ENCODE measurements around the gene TNS1.

The TNS1 gene

GRCh38 chr2:217955881-217956493 is 46.8 kb downstream of the TNS1 start:
- DNase-seq, result no peak

- DNase-seq, result no peak
Measured at GRCh38 chr2:217954971-217955740, 47.6 kb downstream of the TNS1 start.

DNA sequence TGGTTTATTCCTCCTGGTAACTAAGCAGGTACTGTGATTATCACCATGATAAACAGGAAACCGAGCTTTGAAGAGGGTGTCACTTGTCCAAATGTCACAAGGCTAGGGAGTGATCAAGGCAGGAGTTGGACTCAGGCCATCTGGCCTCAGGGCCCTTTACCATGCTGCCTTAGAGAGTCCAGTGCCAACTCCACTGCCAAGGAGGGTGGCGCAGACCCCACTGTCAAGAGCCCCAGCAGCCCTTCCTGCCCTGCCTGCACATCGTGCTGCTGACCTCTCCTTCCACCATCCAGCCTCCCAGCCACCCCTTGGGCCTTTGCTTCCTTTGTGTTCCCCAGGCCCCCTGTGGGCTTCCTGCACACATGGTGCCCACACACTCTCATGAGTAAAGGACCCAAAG is 48.3 kb downstream of the TNS1 start:
- no peak for DNase-seq

GRCh38 chr2:217954051-217954450 is 48.7 kb downstream of the TNS1 start:
- no peak for DNase-seq

DNA sequence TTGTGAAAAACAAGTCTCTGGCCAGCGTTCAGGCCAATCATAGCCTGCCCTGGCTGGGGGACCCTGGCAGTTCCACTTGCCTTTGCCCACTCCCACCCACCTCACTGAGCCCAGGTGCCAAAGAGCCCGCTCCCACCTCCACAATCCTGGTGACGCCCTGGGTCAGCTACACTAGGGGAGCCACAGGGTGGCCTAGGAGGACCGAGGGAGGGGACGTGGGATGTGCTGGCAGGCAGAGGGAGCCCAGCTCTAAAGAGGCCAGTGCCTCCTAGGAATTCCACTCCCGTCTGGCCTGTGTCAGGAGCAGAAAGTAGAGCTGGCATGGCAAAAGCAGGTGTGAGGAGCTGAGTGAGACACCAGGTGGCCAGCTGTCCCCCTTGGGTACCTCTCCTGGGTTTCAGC is 49.3 kb downstream of the TNS1 start:
- no peak for DNase-seq

- no peak for DNase-seq
Measured at GRCh38 chr2:217953011-217953481, 49.7 kb downstream of the TNS1 start.

- no peak for DNase-seq
Measured at GRCh38 chr2:217952409-217952808, 50.4 kb downstream of the TNS1 start.

- DNase-seq, result no peak
Measured at GRCh38 chr2:217951521-217952247, 51.1 kb downstream of the TNS1 start.

DNA sequence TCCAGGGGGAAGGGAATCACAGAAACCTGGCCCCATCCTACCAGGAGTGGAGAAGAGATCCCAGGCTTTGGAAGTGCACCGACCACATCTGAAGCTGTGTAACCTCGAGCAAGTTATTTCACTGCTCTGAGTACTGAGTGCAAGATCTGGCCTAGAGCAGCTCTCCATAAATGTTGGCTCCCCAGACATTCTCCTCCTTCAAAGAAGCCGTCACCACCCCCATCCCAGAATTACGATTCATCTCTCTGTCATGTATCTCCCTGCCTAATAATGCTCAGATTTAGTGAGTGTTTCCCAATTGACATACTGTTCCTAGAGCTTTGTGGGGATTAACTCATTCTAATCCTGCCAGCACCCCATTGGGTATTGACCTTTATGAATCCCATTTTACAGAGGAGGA is 51.7 kb downstream of the TNS1 start:
- no peak for DNase-seq

DNA sequence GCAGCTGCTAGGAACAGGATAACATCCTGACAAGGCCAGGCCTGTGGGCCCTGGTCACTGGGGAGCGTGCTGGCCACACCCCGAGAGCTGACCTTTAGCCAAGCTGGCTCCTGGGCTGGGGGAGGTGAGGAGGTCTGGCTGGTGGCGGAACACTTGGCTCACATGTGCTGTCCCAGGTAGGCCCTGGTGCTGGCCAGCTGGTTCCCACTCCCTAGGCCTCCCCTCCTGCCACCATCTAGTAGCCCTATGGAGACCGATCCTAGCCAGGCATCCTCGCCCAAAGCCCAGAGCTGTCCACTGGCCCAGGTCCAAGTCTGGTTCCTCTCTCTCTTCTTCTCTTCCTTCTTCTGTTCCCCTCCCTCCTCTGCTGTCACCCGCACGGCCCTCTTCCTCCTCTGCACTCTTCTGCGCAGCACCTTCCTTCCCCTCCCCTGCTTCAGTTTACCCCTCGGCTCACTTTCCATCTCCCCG is 52.4 kb downstream of the TNS1 start:
- DNase-seq, result no peak

DNA sequence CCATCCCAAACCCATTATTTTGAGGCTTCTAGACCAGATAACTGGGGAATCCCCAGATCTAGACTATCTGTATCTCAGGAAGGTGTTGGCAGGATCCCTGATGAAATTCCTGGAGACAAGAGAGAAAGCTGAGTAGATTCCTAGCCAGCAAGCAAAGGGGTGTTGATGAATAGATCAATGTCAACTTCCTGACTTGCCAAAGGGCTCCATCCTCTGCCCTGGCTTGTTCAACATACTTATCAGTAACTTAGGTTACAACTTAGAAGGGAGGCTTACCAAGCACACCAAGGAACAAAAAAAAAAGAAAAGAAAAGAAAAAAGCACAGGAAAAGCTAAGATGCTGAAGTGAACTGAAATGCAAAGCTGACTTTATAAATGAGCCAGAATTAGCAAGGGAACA is 53.3 kb downstream of the TNS1 start:
- no peak for DNase-seq

GRCh38 chr2:217948897-217949296 is 53.9 kb downstream of the TNS1 start:
- no peak for DNase-seq

DNA sequence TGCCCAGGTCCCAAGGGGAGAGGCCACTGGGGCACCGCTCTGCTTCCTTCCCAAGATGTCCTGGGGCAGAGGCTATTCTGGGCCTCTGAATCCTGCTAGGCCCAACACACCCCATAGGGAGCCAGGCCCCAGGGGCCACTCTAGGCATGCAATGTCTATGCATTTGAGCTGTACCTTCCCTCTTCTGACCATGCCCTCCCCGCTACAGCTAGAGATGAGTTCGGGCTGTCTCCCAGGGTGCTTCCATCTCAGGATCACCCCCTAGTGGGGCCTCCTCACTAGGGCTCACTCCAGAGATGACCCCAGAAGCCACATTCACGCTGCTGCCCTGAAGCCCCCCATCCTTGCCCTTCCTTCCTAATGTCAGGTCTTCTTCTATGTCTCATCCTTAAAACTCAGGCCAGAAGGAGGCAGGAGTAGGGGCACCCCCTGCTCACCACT is 54.4 kb downstream of the TNS1 start:
- peak; percentile 7 for DNase-seq

GRCh38 chr2:217947383-217948350 is 55.1 kb downstream of the TNS1 start:
- peak; percentile 35 for DNase-seq

DNA sequence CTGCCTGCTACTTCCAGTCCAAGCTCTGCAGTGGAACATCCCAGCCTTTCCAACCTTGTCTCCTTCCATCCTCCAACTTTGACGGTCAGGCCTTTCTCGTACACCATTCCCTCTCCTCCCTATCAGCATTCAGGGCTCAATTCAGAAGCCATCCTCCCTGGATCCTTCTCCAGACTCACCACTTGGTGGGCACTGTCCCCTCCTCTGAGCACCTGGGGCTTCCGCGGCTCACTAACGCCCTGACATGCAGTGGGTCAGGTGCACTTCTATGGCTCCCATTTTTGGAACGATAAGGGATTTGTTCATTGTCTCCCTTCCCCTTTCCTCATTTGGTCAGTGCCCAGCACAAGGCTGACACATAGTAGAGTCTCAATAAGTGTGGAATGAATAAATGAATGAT is 56.7 kb downstream of the TNS1 start:
- no peak for DNase-seq

DNA sequence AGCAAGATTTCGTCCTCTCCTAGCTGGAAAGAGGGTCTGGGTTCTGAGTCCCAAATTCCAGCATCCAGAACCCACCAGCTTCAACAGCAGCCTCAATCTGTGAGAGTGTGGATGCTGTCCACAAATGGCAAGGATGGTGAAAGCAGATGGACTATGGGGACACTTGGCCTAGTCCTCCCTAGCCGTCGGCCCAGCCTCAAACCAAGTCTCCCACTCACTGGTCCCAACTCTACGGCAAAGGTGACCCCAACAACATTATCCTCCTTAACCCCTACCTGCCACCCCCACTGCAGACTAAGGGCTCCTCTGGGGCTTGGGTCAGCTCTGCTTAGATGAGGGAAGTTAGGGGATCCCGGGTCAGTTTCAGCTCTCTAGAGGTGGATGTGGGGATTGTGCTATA is 57.3 kb downstream of the TNS1 start:
- DNase-seq, result no peak

- no peak for DNase-seq
Measured at GRCh38 chr2:217944923-217945322, 57.9 kb downstream of the TNS1 start.

DNA sequence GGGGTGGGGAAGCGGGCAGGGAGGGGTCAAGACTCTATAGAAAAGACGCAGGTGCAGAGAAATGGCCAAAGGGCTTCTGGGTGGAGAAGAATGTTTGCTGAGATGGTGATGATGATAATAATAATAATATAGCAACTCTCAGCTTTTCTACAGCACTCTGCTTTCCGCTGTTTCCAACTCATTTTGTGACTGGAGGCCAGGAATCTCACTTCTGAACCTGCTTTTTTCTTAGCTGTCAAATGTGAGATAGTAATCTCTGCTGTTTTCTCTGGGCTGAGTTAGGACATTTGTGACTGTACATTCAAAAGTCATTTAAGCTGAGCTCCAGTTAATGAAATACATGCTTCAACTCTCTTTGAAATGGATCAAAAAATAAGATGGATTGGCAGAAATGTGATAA is 58.4 kb downstream of the TNS1 start:
- DNase-seq, result no peak

GRCh38 chr2:217943446-217944321 is 59.1 kb downstream of the TNS1 start:
- peak; percentile 90 for DNase-seq

- DNase-seq, result peak; percentile 61
Measured at GRCh38 chr2:217942731-217943335, 60.0 kb downstream of the TNS1 start.
